H9 (cell line): ENCODE measurements around the gene TMEM255A. TPM values are rescaled to one million over a fixed set of nuclear protein-coding genes. Genes with fewer than 3 reads are reported as not detected.

Experiments used
- DNase-seq: peaks from one replicate; pipeline ENCODE4 v3.0.0-alpha.2; 2017
- H2AFZ ChIP-seq: one replicate; pipeline ENCODE4 v1.6.1; 2013; ENCODE audit warnings: mild to moderate bottlenecking, low read length, control low read depth, moderate library complexity
- H2AK5ac ChIP-seq: 2 replicates; pipeline ENCODE4 v1.6.1; 2013; ENCODE audit warnings: low read length, control low read depth, mixed read lengths; ENCODE audit not compliant: insufficient read length
- H2BK120ac ChIP-seq: one replicate; pipeline ENCODE4 v1.6.1; 2013; ENCODE audit warnings: low read depth, mild to moderate bottlenecking, low read length, control low read depth, inconsistent platforms; ENCODE audit not compliant: poor library complexity, severe bottlenecking
- H2BK12ac ChIP-seq: 2 replicates; pipeline ENCODE4 v1.6.1; 2013; ENCODE audit warnings: low read length, control low read depth, mixed read lengths, low read depth; ENCODE audit not compliant: insufficient read length
- H2BK15ac ChIP-seq: 2 replicates; pipeline ENCODE4 v1.6.1; 2013; ENCODE audit warnings: low read depth, low read length, control low read depth
- H2BK20ac ChIP-seq: one replicate; pipeline ENCODE4 v1.6.1; 2013; ENCODE audit warnings: low read depth, mild to moderate bottlenecking, low read length, control low read depth, inconsistent platforms; ENCODE audit not compliant: poor library complexity, severe bottlenecking
- H2BK5ac ChIP-seq: 2 replicates; pipeline ENCODE4 v1.6.1; 2013; ENCODE audit warnings: low read length, control low read depth, mixed read lengths; ENCODE audit not compliant: insufficient read length
- H3K14ac ChIP-seq: 2 replicates; pipeline ENCODE4 v1.6.1; 2013; ENCODE audit warnings: low read length, control low read depth; ENCODE audit not compliant: insufficient read depth
- H3K18ac ChIP-seq: 2 replicates; pipeline ENCODE4 v1.6.1; 2013; ENCODE audit warnings: low read depth, mild to moderate bottlenecking, mixed read lengths, low read length, control low read depth; ENCODE audit not compliant: insufficient read length
- H3K23ac ChIP-seq: 2 replicates; pipeline ENCODE4 v1.6.1; 2013; ENCODE audit warnings: low read length, control low read depth, mixed read lengths, low read depth; ENCODE audit not compliant: insufficient read length
- H3K23me2 ChIP-seq: 2 replicates; pipeline ENCODE4 v1.6.1; 2013; ENCODE audit warnings: low read depth, mild to moderate bottlenecking, mixed read lengths, low read length, control low read depth; ENCODE audit not compliant: insufficient read length, poor library complexity, severe bottlenecking
- H3K27ac ChIP-seq: 2 replicates; pipeline ENCODE4 v1.5.1; 2013; ENCODE audit warnings: low read length, control low read depth, mixed read lengths, low read depth; ENCODE audit not compliant: insufficient read length
- H3K27me3 ChIP-seq: 2 replicates; pipeline ENCODE4 v1.6.1; 2013; ENCODE audit warnings: low read length, control low read depth, inconsistent platforms; ENCODE audit not compliant: insufficient read depth
- H3K4ac ChIP-seq: 2 replicates; pipeline ENCODE4 v1.6.1; 2013; ENCODE audit warnings: low read depth, mild to moderate bottlenecking, control low read depth, inconsistent platforms, low read length, moderate library complexity
- H3K4me1 ChIP-seq: 2 replicates; pipeline ENCODE4 v1.6.1; 2013; ENCODE audit warnings: low read length, control low read depth, inconsistent platforms; ENCODE audit not compliant: insufficient read depth
- H3K4me2 ChIP-seq: 2 replicates; pipeline ENCODE4 v1.6.1; 2013; ENCODE audit warnings: low read length, control low read depth, mixed read lengths; ENCODE audit not compliant: insufficient read length, insufficient read depth
- H3K56ac ChIP-seq: 2 replicates; pipeline ENCODE4 v1.6.1; 2013; ENCODE audit warnings: low read depth, mild to moderate bottlenecking, mixed read lengths, low read length, control low read depth; ENCODE audit not compliant: insufficient read length
- H3K79me1 ChIP-seq: 2 replicates; pipeline ENCODE4 v1.6.1; 2013; ENCODE audit warnings: low read depth, mild to moderate bottlenecking, moderate library complexity, low read length, control low read depth, inconsistent platforms; ENCODE audit not compliant: insufficient read depth, poor library complexity, severe bottlenecking
- H3K79me2 ChIP-seq: 2 replicates; pipeline ENCODE4 v1.6.1; 2013; ENCODE audit warnings: low read length, control low read depth, inconsistent platforms; ENCODE audit not compliant: insufficient read depth
- H3K9ac ChIP-seq: 2 replicates; pipeline ENCODE4 v1.6.1; 2013; ENCODE audit warnings: low read length, control low read depth, mixed read lengths; ENCODE audit not compliant: insufficient read length; ENCODE audit errors: extremely low read depth
- H3K9me3 ChIP-seq: one replicate; pipeline ENCODE4 v1.6.1; 2013; ENCODE audit warnings: low read depth, low read length, inconsistent platforms; ENCODE audit not compliant: control insufficient read depth
- H3T11ph ChIP-seq: one replicate; pipeline ENCODE4 v1.6.1; 2013; ENCODE audit warnings: mild to moderate bottlenecking, low read length, control low read depth, inconsistent platforms
- H4K20me1 ChIP-seq: one replicate; pipeline ENCODE4 v1.6.1; 2013; ENCODE audit not compliant: control insufficient read depth, insufficient read length, insufficient read depth
- H4K5ac ChIP-seq: 2 replicates; pipeline ENCODE4 v1.6.1; 2013; ENCODE audit warnings: low read depth, mild to moderate bottlenecking, mixed read lengths, low read length, control low read depth; ENCODE audit not compliant: insufficient read length
- H4K8ac ChIP-seq: replicated peaks from 2 replicates; pipeline ENCODE4 v1.6.1; 2013; ENCODE audit warnings: low read length, control low read depth, mixed read lengths, low read depth; ENCODE audit not compliant: insufficient read length
- H4K91ac ChIP-seq: 2 replicates; pipeline ENCODE4 v1.6.1; 2013; ENCODE audit warnings: low read depth, mild to moderate bottlenecking, moderate library complexity, mixed read lengths, low read length, control low read depth; ENCODE audit not compliant: insufficient read length
- H3K27ac Mint-ChIP-seq, 3 experiments: 2 replicates in 2 of 3; 3 replicates in 1 of 3; pipeline ENCODE4 v1.8.0; 2020 to 2021; ENCODE audit warnings: mixed read lengths in 3 of 3, mild to moderate bottlenecking in 1 of 3, moderate library complexity in 1 of 3
- H3K27me3 Mint-ChIP-seq: 2 replicates; pipeline ENCODE4 v1.8.0; 2021; ENCODE audit warnings: low read depth, mild to moderate bottlenecking, moderate library complexity, mixed read lengths
- H3K36me3 Mint-ChIP-seq, 3 experiments: 2 replicates in 2 of 3; 3 replicates in 1 of 3; pipeline ENCODE4 v1.8.0; 2020 to 2021; ENCODE audit warnings: low read depth in 3 of 3, mixed read lengths in 3 of 3; ENCODE audit not compliant: insufficient read depth in 1 of 3
- H3K4me1 Mint-ChIP-seq, 2 experiments: 2 replicates each; pipeline ENCODE4 v1.8.0; 2020; ENCODE audit warnings: mixed read lengths in 2 of 2
- H3K4me3 Mint-ChIP-seq, 2 experiments: 2 replicates in 1 of 2; 3 replicates in 1 of 2; pipeline ENCODE4 v1.8.0; 2020 to 2021; ENCODE audit warnings: mild to moderate bottlenecking in 2 of 2, mixed read lengths in 2 of 2, moderate library complexity in 1 of 2
- H3K9me3 Mint-ChIP-seq, 2 experiments: 2 replicates in 1 of 2; 3 replicates in 1 of 2; pipeline ENCODE4 v1.8.0; 2020; ENCODE audit warnings: mild to moderate bottlenecking in 2 of 2, mixed read lengths in 2 of 2, moderate library complexity in 1 of 2
- WGBS: extraction: QIAGEN DNeasy Blood & Tissue Kit; methylation state at CpG from one replicate; pipeline ENCODE4 v1.1.7; 2013; ENCODE audit warnings: missing lambda C conversion rate, low lambda C conversion rate, mixed read lengths; ENCODE audit not compliant: insufficient read length; ENCODE audit errors: extremely low coverage; 5-methylcytosine and 5-hydroxymethylcytosine counted together
- total RNA-seq: library from RNA; stranded (reverse); gene quantifications from 2 replicates; pipeline ENCODE4 v1.2.1, GENCODE V29; 2021
- TF ChIP-seq, protein P1 (sequence below): fragments of 200-600 bp; sonication (generic); conservative IDR thresholded peaks from 3 replicates; pipeline ENCODE4 v1.8.0; 2021; ENCODE audit warnings: antibody characterized with exemption, mild to moderate bottlenecking

Gene TMEM255A
- total RNA-seq, 1 experiment from 2014 or later: 0.77 TPM

DNA sequence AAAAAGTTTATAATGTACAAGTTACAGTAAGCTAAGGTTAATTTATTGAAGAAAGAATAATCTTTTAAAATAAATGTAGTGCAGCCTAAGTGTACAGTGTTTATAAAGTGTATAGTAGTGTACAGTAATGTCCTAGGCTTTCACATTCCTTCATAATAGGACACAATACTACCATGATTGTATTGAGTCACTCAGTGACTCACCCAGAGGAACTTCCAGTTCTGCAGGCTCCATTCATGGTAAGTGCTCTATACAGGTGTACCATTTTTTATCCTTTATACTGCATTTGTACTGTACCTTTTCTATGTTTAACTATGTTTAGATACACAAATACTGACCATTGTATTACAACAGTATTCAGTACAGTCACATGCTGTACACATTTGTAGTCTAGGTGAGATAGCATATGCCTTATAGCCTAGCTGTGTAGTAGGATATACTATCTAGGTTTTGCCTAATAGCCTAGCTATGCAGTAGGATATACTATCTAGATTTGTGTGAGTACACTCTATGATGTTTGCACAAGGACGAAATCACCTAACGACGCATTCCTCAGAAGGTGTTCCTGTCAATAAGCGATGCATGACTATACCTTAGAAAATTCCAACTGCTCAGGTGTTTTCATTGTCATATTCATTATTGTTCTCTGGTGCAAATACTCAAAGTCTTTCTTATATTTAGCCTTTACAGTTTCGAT, 5.5 kb upstream of the TMEM255A start:
- TF ChIP-seq, protein P1, sequence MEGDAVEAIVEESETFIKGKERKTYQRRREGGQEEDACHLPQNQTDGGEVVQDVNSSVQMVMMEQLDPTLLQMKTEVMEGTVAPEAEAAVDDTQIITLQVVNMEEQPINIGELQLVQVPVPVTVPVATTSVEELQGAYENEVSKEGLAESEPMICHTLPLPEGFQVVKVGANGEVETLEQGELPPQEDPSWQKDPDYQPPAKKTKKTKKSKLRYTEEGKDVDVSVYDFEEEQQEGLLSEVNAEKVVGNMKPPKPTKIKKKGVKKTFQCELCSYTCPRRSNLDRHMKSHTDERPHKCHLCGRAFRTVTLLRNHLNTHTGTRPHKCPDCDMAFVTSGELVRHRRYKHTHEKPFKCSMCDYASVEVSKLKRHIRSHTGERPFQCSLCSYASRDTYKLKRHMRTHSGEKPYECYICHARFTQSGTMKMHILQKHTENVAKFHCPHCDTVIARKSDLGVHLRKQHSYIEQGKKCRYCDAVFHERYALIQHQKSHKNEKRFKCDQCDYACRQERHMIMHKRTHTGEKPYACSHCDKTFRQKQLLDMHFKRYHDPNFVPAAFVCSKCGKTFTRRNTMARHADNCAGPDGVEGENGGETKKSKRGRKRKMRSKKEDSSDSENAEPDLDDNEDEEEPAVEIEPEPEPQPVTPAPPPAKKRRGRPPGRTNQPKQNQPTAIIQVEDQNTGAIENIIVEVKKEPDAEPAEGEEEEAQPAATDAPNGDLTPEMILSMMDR: no peak
- no peak overlapping the region for H3K4me3 Mint-ChIP-seq
- no peak overlapping the region for H2BK20ac ChIP-seq
- no peak overlapping the region for H4K91ac ChIP-seq
- no peak overlapping the region for H3K18ac ChIP-seq
- H4K20me1 ChIP-seq: no peaks in the 10 kb centered on the region
- H3K9ac ChIP-seq: no peak overlapping the region
- no peak overlapping the region for H3K4ac ChIP-seq
- no peak overlapping the region for H2BK120ac ChIP-seq
- no peak overlapping the region for H3K27ac Mint-ChIP-seq
- peaks cover 14% of the 10 kb centered on the region for H3K9me3 ChIP-seq
- H3K23me2 ChIP-seq: no peaks in the 10 kb centered on the region
- no peak overlapping the region for H3K14ac ChIP-seq
- no peak overlapping the region for H3K56ac ChIP-seq
- H2AK5ac ChIP-seq: no peak overlapping the region
- no peaks in the 10 kb centered on the region for H3K79me2 ChIP-seq
- no peak overlapping the region for H2BK15ac ChIP-seq
- no peak overlapping the region for H2AFZ ChIP-seq
- H3K4me1 Mint-ChIP-seq: peaks cover 0 to 6% of the 10 kb centered on the region in 2 experiments; a peak in 2 of 4 replicates
- peaks cover 47 to 52% of the 10 kb centered on the region in 2 experiments for H3K9me3 Mint-ChIP-seq
- no peaks in the 10 kb centered on the region for H3K79me1 ChIP-seq
- no peaks in the 10 kb centered on the region for H3K4me1 ChIP-seq
- H3K36me3 Mint-ChIP-seq: peaks cover 0 to 2% (median 0%) of the 10 kb centered on the region in 3 experiments; a peak in 2 of 7 replicates
- no peak overlapping the region for H2BK5ac ChIP-seq
- H4K5ac ChIP-seq: no peak overlapping the region
- DNase-seq: no peak
- no CpG with 5 or more reads among the region's 5 CpGs for WGBS
- H3K23ac ChIP-seq: no peak overlapping the region
- H3K27me3 Mint-ChIP-seq: peaks cover 50% of the 10 kb centered on the region
- no peak overlapping the region for H2BK12ac ChIP-seq
- no peak overlapping the region for H4K8ac ChIP-seq
- H3T11ph ChIP-seq: no peak overlapping the region
- H3K27ac ChIP-seq: no peak overlapping the region
- H3K27me3 ChIP-seq: peaks cover 10% of the 10 kb centered on the region; the same call in 1 of the 2 replicates
- H3K4me2 ChIP-seq: no peak overlapping the region
